ENCODE data around the gene ASPSCR1. TPM values are rescaled to one million over a fixed set of nuclear protein-coding genes. Genes with fewer than 3 reads are reported as not detected.
"Not testable (repeated sequence)": the region's sequence is repeated elsewhere in the genome, so short reads cannot be mapped to it uniquely, and the experiment has no call there.

The ASPSCR1 gene
- total RNA-seq, 2 experiments from 2014 or later: 77.8 to 89.1 TPM

DNA sequence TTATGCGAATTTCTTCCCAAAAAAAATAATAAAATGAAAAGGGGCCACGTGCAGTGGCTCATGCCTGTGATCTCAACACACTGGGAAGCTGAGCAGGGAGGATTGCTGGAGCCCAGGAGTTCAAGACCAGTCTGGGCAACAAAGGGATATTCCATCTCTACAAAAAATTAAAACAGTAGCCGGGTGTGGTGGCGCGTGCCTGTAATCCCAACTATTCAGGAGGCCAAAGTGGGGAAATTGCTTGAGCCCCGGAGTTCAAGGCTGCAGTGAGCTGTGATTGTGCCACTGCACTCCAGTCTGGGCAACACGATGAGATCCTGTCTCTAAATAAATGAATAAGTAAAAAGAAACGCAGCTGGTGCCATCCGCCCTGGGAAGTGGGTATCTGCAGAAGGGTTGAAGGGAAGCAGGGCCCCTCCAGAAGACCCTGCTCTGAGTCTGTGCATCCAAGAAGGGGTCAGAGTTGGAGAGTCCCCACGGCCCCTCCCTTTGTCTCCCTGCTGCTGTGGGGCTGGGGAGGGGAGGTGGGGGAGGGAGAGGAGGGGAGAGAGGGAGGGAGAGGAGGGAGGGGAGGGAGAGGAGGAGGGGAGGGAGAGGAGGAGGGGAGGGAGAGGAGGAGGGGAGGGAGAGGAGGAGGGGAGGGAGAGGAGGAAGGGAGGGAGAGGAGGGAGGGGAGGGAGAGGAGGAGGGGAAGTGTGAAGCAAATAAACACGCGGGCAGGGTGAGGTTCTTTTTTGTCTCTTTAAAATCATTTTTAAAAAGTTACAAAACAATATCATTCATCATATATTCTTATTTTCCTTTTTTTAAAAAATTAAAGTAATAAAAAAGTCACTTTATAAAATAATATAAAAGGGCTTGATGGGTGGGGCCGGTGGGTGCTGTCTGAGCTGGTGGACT lies 25.4 kb upstream of the ASPSCR1 start:
- H3K4me1 ChIP-seq (ENCODE audit: insufficient read depth, low read length, poor library complexity, severe bottlenecking): peaks cover 8% of the 10 kb centered on the region
- H4K20me1 ChIP-seq (ENCODE audit: insufficient read depth, low read length): no peaks in the 10 kb centered on the region
- no peak for TF ChIP-seq EZH2phosphoT487 (IDR thresholded peaks at IDR 0.05; ENCODE audit: borderline replicate concordance, low read depth, low read length)
- TF ChIP-seq, protein P1, sequence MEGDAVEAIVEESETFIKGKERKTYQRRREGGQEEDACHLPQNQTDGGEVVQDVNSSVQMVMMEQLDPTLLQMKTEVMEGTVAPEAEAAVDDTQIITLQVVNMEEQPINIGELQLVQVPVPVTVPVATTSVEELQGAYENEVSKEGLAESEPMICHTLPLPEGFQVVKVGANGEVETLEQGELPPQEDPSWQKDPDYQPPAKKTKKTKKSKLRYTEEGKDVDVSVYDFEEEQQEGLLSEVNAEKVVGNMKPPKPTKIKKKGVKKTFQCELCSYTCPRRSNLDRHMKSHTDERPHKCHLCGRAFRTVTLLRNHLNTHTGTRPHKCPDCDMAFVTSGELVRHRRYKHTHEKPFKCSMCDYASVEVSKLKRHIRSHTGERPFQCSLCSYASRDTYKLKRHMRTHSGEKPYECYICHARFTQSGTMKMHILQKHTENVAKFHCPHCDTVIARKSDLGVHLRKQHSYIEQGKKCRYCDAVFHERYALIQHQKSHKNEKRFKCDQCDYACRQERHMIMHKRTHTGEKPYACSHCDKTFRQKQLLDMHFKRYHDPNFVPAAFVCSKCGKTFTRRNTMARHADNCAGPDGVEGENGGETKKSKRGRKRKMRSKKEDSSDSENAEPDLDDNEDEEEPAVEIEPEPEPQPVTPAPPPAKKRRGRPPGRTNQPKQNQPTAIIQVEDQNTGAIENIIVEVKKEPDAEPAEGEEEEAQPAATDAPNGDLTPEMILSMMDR (conservative IDR thresholded peaks at IDR 0.05; ENCODE audit: low read length): no peak
- ChIA-PET POLR2A (interaction anchor here (0.7 kb wide), 1 partner anchor 7 kb away, joined by 3 read pairs; no protein-coding TSS in a partner anchor), CTCF (ENCODE audit: unreplicated experiment) (interaction anchor here (0.5 kb wide), 1 partner anchor 247 kb away, joined by 3 read pairs; no protein-coding TSS in a partner anchor)
- intact Hi-C loops (cut with micrococcal nuclease; ENCODE audit: unreplicated experiment): no loop called here
- no peaks in the 10 kb centered on the region for H3K36me3 ChIP-seq (ENCODE audit: insufficient read depth, low read length)
- no peak overlapping the region for H3K4me2 ChIP-seq (ENCODE audit: low read length)
- no peak overlapping the region for H3K27ac ChIP-seq (ENCODE audit: low read depth, low read length, poor library complexity, severe bottlenecking)
- H3K79me2 ChIP-seq (ENCODE audit: insufficient read depth, low read depth, low read length): no peaks in the 10 kb centered on the region
- H3K4me3 ChIP-seq (ENCODE audit: low read depth, low read length, poor library complexity, severe bottlenecking): no peak overlapping the region
- no TSS peak for BruUV-seq (replicated peaks)
- H3K9me3 ChIP-seq (ENCODE audit: low read length): no peaks in the 10 kb centered on the region
- no peaks in the 10 kb centered on the region for H3K9me2 ChIP-seq (ENCODE audit: insufficient read depth, low read length)
- no peak for DNase-seq (ENCODE audit: low spot score)
- H2AFZ ChIP-seq (ENCODE audit: low read length): no peak overlapping the region

DNA sequence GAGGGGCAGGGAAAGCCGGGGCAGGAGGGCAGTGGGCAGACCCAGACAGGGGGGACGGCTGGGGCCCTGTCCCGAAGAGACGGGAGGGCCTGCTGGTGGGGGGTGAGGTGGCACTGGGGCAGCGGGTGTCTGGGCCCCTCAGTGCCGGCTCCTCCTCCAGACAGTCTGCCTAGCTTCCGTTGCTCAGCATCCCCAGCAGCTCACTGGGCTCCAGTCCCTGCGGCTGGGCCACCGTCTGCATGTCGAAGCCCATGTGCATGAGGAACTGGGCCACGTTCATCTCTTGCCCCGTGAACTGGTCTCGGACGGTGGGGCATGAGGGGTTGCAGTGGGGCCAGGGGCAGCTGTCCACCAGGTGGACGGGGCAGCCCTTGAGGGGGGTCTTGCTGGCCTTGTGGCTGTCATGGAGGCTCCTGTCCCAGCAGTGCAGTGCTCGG lies 24.6 kb upstream of the ASPSCR1 start:
- POLR2A ChIA-PET: no interaction called here
- BruUV-seq (replicated peaks): no TSS peak
- peaks cover 8% of the 10 kb centered on the region for H3K4me1 ChIP-seq (ENCODE audit: insufficient read depth, low read length, poor library complexity, severe bottlenecking)
- H3K79me2 ChIP-seq (ENCODE audit: insufficient read depth, low read depth, low read length): no peaks in the 10 kb centered on the region
- TF ChIP-seq EZH2phosphoT487 (IDR thresholded peaks at IDR 0.05; ENCODE audit: borderline replicate concordance, low read depth, low read length): no peak
- TF ChIP-seq, protein P1 (conservative IDR thresholded peaks at IDR 0.05; ENCODE audit: low read length): no peak
- no peak overlapping the region for H3K27ac ChIP-seq (ENCODE audit: low read depth, low read length, poor library complexity, severe bottlenecking)
- H4K20me1 ChIP-seq (ENCODE audit: insufficient read depth, low read length): no peaks in the 10 kb centered on the region
- H3K4me2 ChIP-seq (ENCODE audit: low read length): no peak overlapping the region
- no peaks in the 10 kb centered on the region for H3K9me3 ChIP-seq (ENCODE audit: low read length)
- H3K9me2 ChIP-seq (ENCODE audit: insufficient read depth, low read length): no peaks in the 10 kb centered on the region
- CTCF ChIA-PET (ENCODE audit: unreplicated experiment): no interaction called here
- H2AFZ ChIP-seq (ENCODE audit: low read length): no peak overlapping the region
- no peak for DNase-seq (ENCODE audit: low spot score)
- intact Hi-C loops (cut with micrococcal nuclease; ENCODE audit: unreplicated experiment): no loop called here
- no peak overlapping the region for H3K4me3 ChIP-seq (ENCODE audit: low read depth, low read length, poor library complexity, severe bottlenecking)
- H3K36me3 ChIP-seq (ENCODE audit: insufficient read depth, low read length): no peaks in the 10 kb centered on the region

- TF ChIP-seq, protein P1 (conservative IDR thresholded peaks at IDR 0.05; ENCODE audit: low read length): peak; percentile 52
- H3K36me3 ChIP-seq (ENCODE audit: insufficient read depth, low read length); H3K4me1 ChIP-seq (ENCODE audit: insufficient read depth, low read length, poor library complexity, severe bottlenecking); H3K9me3 ChIP-seq (ENCODE audit: low read length); H3K4me2 ChIP-seq (ENCODE audit: low read length); H2AFZ ChIP-seq (ENCODE audit: low read length); intact Hi-C loops (cut with micrococcal nuclease; ENCODE audit: unreplicated experiment); H3K9me2 ChIP-seq (ENCODE audit: insufficient read depth, low read length); H3K27ac ChIP-seq (ENCODE audit: low read depth, low read length, poor library complexity, severe bottlenecking); CTCF ChIA-PET (ENCODE audit: unreplicated experiment); POLR2A ChIA-PET; H3K79me2 ChIP-seq (ENCODE audit: insufficient read depth, low read depth, low read length); BruUV-seq (replicated peaks); H4K20me1 ChIP-seq (ENCODE audit: insufficient read depth, low read length); H3K4me3 ChIP-seq (ENCODE audit: low read depth, low read length, poor library complexity, severe bottlenecking): not testable (repeated sequence)
- peak; percentile 43 for DNase-seq (ENCODE audit: low spot score)
Measured at GRCh38 chr17:81953443-81953842, 24.0 kb upstream of the ASPSCR1 start.
